Common myeloid progenitor, CD34-positive (primary cell): ENCODE results near the gene KCNMA1.

Experiments
- CTCF ChIA-PET: fragments of 350-600 bp; sonication (Branson Sonifier 250); formaldehyde crosslinking; loops from one replicate; lab custom pipeline; 2021; ENCODE audit warnings: antibody characterized with exemption; lab: Charles Lee
- POLR2A ChIA-PET: fragments of 350-600 bp; sonication (Branson Sonifier 250); formaldehyde crosslinking; loops from one replicate; lab custom pipeline; 2021; ENCODE audit warnings: antibody characterized with exemption; lab: Charles Lee
- DNase-seq, 3 donors: peaks; one replicate each; pipeline versions ENCODE4 v3.0.0 to v3.0.0-alpha.2; 2013
- H3K27ac ChIP-seq, 2 experiments: 1 replicate in 1 of 2; 2 replicates in 1 of 2; pipeline ENCODE4 v1.7.0; 2013; ENCODE audit warnings: inconsistent platforms in 2 of 2, low read length in 2 of 2, mild to moderate bottlenecking in 2 of 2, low read depth in 1 of 2, moderate library complexity in 1 of 2; ENCODE audit not compliant: severe bottlenecking in 2 of 2, insufficient read depth in 1 of 2, poor library complexity in 1 of 2
- H3K27me3 ChIP-seq, 5 experiments: replicated peaks in 2 of 5; 1 replicate in 3 of 5; 2 replicates in 2 of 5; pipeline versions ENCODE4 v1.6.1 to v1.7.0; 2013; ENCODE audit warnings: low read length in 4 of 5, mild to moderate bottlenecking in 2 of 5, moderate library complexity in 2 of 5, inconsistent platforms in 1 of 5; ENCODE audit not compliant: insufficient read depth in 5 of 5, control insufficient read depth in 4 of 5
- H3K36me3 ChIP-seq, 4 experiments: 1 replicate in 2 of 4; 2 replicates in 2 of 4; pipeline versions ENCODE4 v1.6.1 to v1.7.0; 2013; ENCODE audit warnings: low read length in 3 of 4, control low read depth in 1 of 4, mild to moderate bottlenecking in 1 of 4; ENCODE audit not compliant: control insufficient read depth in 4 of 4, insufficient read depth in 4 of 4
- H3K4me1 ChIP-seq, 4 experiments: 1 replicate in 3 of 4; 2 replicates in 1 of 4; pipeline versions ENCODE4 v1.6.1 to v1.7.1; 2013; ENCODE audit warnings: low read length in 3 of 4, mild to moderate bottlenecking in 3 of 4, control low read depth in 1 of 4, inconsistent platforms in 1 of 4, moderate library complexity in 1 of 4; ENCODE audit not compliant: control insufficient read depth in 4 of 4, insufficient read depth in 4 of 4; ENCODE audit errors: control extremely low read depth in 1 of 4
- H3K4me3 ChIP-seq, 7 experiments: 1 replicate in 4 of 7; 2 replicates in 3 of 7; pipeline versions ENCODE4 v1.5.1 to v1.7.0; 2013; ENCODE audit warnings: mild to moderate bottlenecking in 7 of 7, low read length in 6 of 7, moderate library complexity in 6 of 7, inconsistent platforms in 2 of 7, low read depth in 2 of 7, control low read depth in 1 of 7; ENCODE audit not compliant: insufficient read depth in 4 of 7, control insufficient read depth in 1 of 7; ENCODE audit errors: extremely low read depth in 1 of 7
- H3K9me3 ChIP-seq, 5 experiments: 1 replicate in 4 of 5; 2 replicates in 1 of 5; pipeline versions ENCODE4 v1.6.1 to v1.7.1; 2013; ENCODE audit warnings: low read length in 4 of 5, mild to moderate bottlenecking in 2 of 5, inconsistent platforms in 1 of 5, low read depth in 1 of 5, moderate library complexity in 1 of 5; ENCODE audit not compliant: control insufficient read depth in 4 of 5, insufficient read depth in 2 of 5; ENCODE audit errors: control extremely low read depth in 1 of 5
- WGBS: methylation state at CpG from one replicate; pipeline ENCODE4 v1.1.5; 2013; ENCODE audit not compliant: insufficient coverage; 5-methylcytosine and 5-hydroxymethylcytosine counted together

The KCNMA1 gene

GRCh38 chr10:77214799-77215198, 422.8 kb downstream of the KCNMA1 start:
- no peaks in the 10 kb centered on the region for H3K27me3 ChIP-seq
- ChIA-PET CTCF (interaction anchor here (1.6 kb wide), 1 partner anchor 10 kb away, joined by 3 read pairs; no protein-coding TSS in a partner anchor), POLR2A (no interaction called here)
- no peak overlapping the region for H3K4me3 ChIP-seq
- DNase-seq, result no peak
- H3K4me1 ChIP-seq, result peaks cover 3 to 21% (median 13%) of the 10 kb centered on the region in 4 experiments
- no peaks in the 10 kb centered on the region for H3K36me3 ChIP-seq
- no peaks in the 10 kb centered on the region for H3K9me3 ChIP-seq
- 100% methylated on average over 1 of the region's 1 CpG for WGBS
- no peak overlapping the region for H3K27ac ChIP-seq

- DNase-seq, result no peak
- Histone ChIP-seq H3K27ac (no peak overlapping the region), H3K4me1 (peaks cover 3 to 21% (median 13%) of the 10 kb centered on the region in 4 experiments), H3K27me3 (no peaks in the 10 kb centered on the region), H3K36me3 (no peaks in the 10 kb centered on the region), H3K4me3 (no peak overlapping the region), H3K9me3 (no peaks in the 10 kb centered on the region)
- POLR2A ChIA-PET, result no interaction called here
- CTCF ChIA-PET, result no interaction called here
- 89% methylated on average over 2 of the region's 5 CpGs for WGBS
Measured at GRCh38 chr10:77212632-77213031, 425.0 kb downstream of the KCNMA1 start.

- H3K36me3 ChIP-seq, result no peaks in the 10 kb centered on the region
- ChIA-PET CTCF (no interaction called here), POLR2A (no interaction called here)
- H3K4me1 ChIP-seq, result peaks cover 3 to 14% (median 13%) of the 10 kb centered on the region in 4 experiments
- no peaks in the 10 kb centered on the region for H3K27me3 ChIP-seq
- H3K4me3 ChIP-seq, result no peak overlapping the region
- no peak overlapping the region for H3K27ac ChIP-seq
- no peak for DNase-seq
- no peaks in the 10 kb centered on the region for H3K9me3 ChIP-seq
Measured at GRCh38 chr10:77210645-77211044, 427.0 kb downstream of the KCNMA1 start.

- no peak overlapping the region for H3K27ac ChIP-seq
- no peaks in the 10 kb centered on the region for H3K27me3 ChIP-seq
- ChIA-PET CTCF (interaction anchor here (1.2 kb wide), 1 partner anchor 36 kb away, joined by 3 read pairs; no protein-coding TSS in a partner anchor), POLR2A (no interaction called here)
- no peaks in the 10 kb centered on the region for H3K36me3 ChIP-seq
- no peak overlapping the region for H3K4me3 ChIP-seq
- H3K9me3 ChIP-seq, result peaks cover 0 to 8% (median 0%) of the 10 kb centered on the region in 5 experiments
- H3K4me1 ChIP-seq, result peaks cover 0 to 4% (median 3%) of the 10 kb centered on the region in 4 experiments
- WGBS, result 100% methylated on average over 2 of the region's 2 CpGs
- DNase-seq, result no peak
Measured at GRCh38 chr10:77208684-77209256, 428.8 kb downstream of the KCNMA1 start.

DNA sequence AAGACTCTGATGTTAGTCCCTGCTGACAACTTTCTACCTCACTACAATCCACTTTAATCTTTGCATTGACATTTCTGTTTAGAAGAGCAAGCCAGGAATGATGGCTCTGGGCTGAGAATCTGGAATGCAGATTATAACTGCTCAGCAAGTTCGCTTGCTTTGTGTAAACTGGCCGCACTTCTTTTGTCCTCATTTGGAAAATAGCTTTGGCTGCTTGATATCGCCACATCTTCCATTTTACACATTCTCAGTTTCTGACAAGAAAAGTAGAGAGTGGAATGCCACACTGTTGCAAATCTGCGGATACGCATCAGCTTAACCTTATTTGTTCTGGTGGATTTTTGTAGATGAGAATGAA, 429.8 kb downstream of the KCNMA1 start:
- CTCF ChIA-PET, result interaction anchor here (1.2 kb wide), 1 partner anchor 35 kb away, joined by 3 read pairs; no protein-coding TSS in a partner anchor
- Histone ChIP-seq H3K9me3 (peaks cover 0 to 8% (median 0%) of the 10 kb centered on the region in 5 experiments), H3K36me3 (no peaks in the 10 kb centered on the region), H3K27ac (no peak overlapping the region), H3K4me1 (no peaks in the 10 kb centered on the region), H3K4me3 (no peak overlapping the region), H3K27me3 (peaks cover 0 to 2% (median 0%) of the 10 kb centered on the region in 5 experiments)
- 100% methylated on average over 1 of the region's 5 CpGs for WGBS
- POLR2A ChIA-PET, result no interaction called here
- no peak for DNase-seq

GRCh38 chr10:77207182-77207827, 430.3 kb downstream of the KCNMA1 start:
- Histone ChIP-seq H3K4me1 (no peaks in the 10 kb centered on the region), H3K27me3 (peaks cover 0 to 2% (median 0%) of the 10 kb centered on the region in 5 experiments), H3K9me3 (peaks cover 0 to 8% (median 0%) of the 10 kb centered on the region in 5 experiments), H3K4me3 (no peak overlapping the region), H3K36me3 (no peaks in the 10 kb centered on the region), H3K27ac (no peak overlapping the region)
- DNase-seq, result no peak
- POLR2A ChIA-PET, result no interaction called here
- CTCF ChIA-PET, result no interaction called here
- WGBS, result 71% methylated on average over 1 of the region's 4 CpGs

DNA sequence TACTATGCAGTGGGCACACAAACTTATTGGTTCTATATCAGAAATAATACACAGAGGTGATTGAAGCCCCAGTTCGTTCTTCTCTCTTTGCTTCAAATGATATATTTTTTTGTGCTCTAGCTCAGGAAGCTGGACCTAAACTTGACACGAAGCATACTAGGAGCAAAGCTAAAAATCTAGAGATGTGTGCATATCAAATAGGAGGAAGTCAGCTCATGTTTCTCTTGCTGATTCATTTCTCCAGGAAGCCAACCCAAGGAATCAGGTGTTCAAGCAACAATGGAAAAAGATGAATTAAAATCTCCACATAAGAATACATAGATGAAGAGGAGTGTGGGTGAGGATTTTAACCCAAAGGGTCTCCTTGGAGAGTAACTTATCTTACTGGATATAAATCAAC, 432.5 kb downstream of the KCNMA1 start:
- DNase-seq, result no peak
- Histone ChIP-seq H3K4me3 (no peak overlapping the region), H3K27ac (no peak overlapping the region), H3K9me3 (peaks cover 0 to 8% (median 0%) of the 10 kb centered on the region in 5 experiments), H3K4me1 (no peaks in the 10 kb centered on the region), H3K27me3 (peaks cover 0 to 2% (median 0%) of the 10 kb centered on the region in 5 experiments), H3K36me3 (no peaks in the 10 kb centered on the region)
- ChIA-PET CTCF (interaction anchor here (0.8 to 1.0 kb wide), 3 partner anchors 14 to 509 kb away, joined by 3 read pairs; no protein-coding TSS in a partner anchor), POLR2A (no interaction called here)
- WGBS, result no CpG with 5 or more reads among the region's 2 CpGs
